Endodermal cell (in vitro differentiated cells): ENCODE data around the gene ATF7IP2. TPM values are rescaled to one million over a fixed set of nuclear protein-coding genes. Genes with fewer than 3 reads are reported as not detected.

Experiments
- DNase-seq: peaks from one replicate; pipeline ENCODE4 v3.0.0-alpha.2; 2017
- H3K27ac ChIP-seq: 2 replicates; pipeline ENCODE4 v1.5.1; 2013; ENCODE audit warnings: mild to moderate bottlenecking, low read depth, low read length, moderate library complexity
- H3K27me3 ChIP-seq: 2 replicates; pipeline ENCODE4 v1.6.1; 2013; ENCODE audit warnings: mild to moderate bottlenecking, low read length, moderate library complexity; ENCODE audit not compliant: insufficient read depth, control insufficient read depth, poor library complexity, severe bottlenecking
- H3K36me3 ChIP-seq: 2 replicates; pipeline ENCODE4 v1.7.0; 2013; ENCODE audit warnings: mild to moderate bottlenecking, low read length, moderate library complexity; ENCODE audit not compliant: control insufficient read depth, insufficient read depth
- H3K4me1 ChIP-seq: one replicate; pipeline ENCODE4 v1.7.0; 2013; ENCODE audit warnings: low read length; ENCODE audit not compliant: control insufficient read depth, insufficient read depth
- H3K4me3 ChIP-seq: 2 replicates; pipeline ENCODE4 v1.5.1; 2013; ENCODE audit warnings: mild to moderate bottlenecking, low read length, moderate library complexity
- H3K9ac ChIP-seq: 2 replicates; pipeline ENCODE4 v1.6.1; 2013; ENCODE audit warnings: mild to moderate bottlenecking, low read length, moderate library complexity; ENCODE audit not compliant: poor library complexity, severe bottlenecking; ENCODE audit errors: extremely low read depth
- H3K9me3 ChIP-seq: 2 replicates; pipeline ENCODE4 v1.6.1; 2013; ENCODE audit warnings: mild to moderate bottlenecking, low read length, moderate library complexity; ENCODE audit not compliant: control insufficient read depth
- H3K27ac Mint-ChIP-seq: 2 replicates; pipeline ENCODE4 v1.8.0; 2020; ENCODE audit warnings: mixed read lengths
- H3K27me3 Mint-ChIP-seq: 2 replicates; pipeline ENCODE4 v1.8.0; 2021; ENCODE audit warnings: mild to moderate bottlenecking, mixed read lengths; ENCODE audit not compliant: insufficient read depth
- H3K36me3 Mint-ChIP-seq: 2 replicates; pipeline ENCODE4 v1.8.0; 2020; ENCODE audit warnings: low read depth, mixed read lengths
- H3K4me1 Mint-ChIP-seq: 2 replicates; pipeline ENCODE4 v1.8.0; 2020; ENCODE audit warnings: mixed read lengths
- H3K4me3 Mint-ChIP-seq: 2 replicates; pipeline ENCODE4 v1.8.0; 2020; ENCODE audit warnings: mild to moderate bottlenecking, moderate library complexity, mixed read lengths
- H3K9me3 Mint-ChIP-seq: 2 replicates; pipeline ENCODE4 v1.8.0; 2020; ENCODE audit warnings: mild to moderate bottlenecking, mixed read lengths
- CTCF ChIP-seq: fragments of 200-600 bp; sonication (generic); conservative IDR thresholded peaks from 2 replicates; pipeline ENCODE4 v1.5.0; 2021; ENCODE audit warnings: antibody characterized with exemption, mild to moderate bottlenecking
- WGBS, 2 experiments: methylation state at CpG; one replicate each; pipeline versions ENCODE4 v1.1.5 to v1.1.7; 2013; ENCODE audit warnings: missing lambda C conversion rate in 2 of 2, mixed read lengths in 1 of 2; ENCODE audit not compliant: insufficient coverage in 1 of 2, insufficient read length in 1 of 2; 5-methylcytosine and 5-hydroxymethylcytosine counted together
- total RNA-seq, 2 donors: library from RNA; stranded (reverse); fragmentation: NEBNext Ultra II Directional in 1 of 2; extraction: Animal tissue kit (Norgen Biotek cat#: 25700) in 1 of 2; gene quantifications; 2 replicates in 1 of 2; 3 replicates in 1 of 2; pipeline ENCODE4 v1.2.1, GENCODE V29; 2021

The ATF7IP2 gene
- total RNA-seq, 2 donors from 2014 or later, result 20.5 to 22.8 TPM

- Histone ChIP-seq H3K4me1 (no peaks in the 10 kb centered on the region), H3K4me3 (no peak overlapping the region), H3K27ac (no peak overlapping the region), H3K36me3 (peaks cover 13% of the 10 kb centered on the region), H3K9me3 (peaks cover 31% of the 10 kb centered on the region), H3K9ac (no peak overlapping the region), H3K27me3 (no peaks in the 10 kb centered on the region)
- 94 to 95% methylated on average over 11 to 12 of the region's 12 CpGs for WGBS, 2 experiments
- H3K4me3 Mint-ChIP-seq, result no peak overlapping the region
- H3K36me3 Mint-ChIP-seq, result peaks cover 22% of the 10 kb centered on the region
- DNase-seq, result no peak
- H3K27me3 Mint-ChIP-seq, result no peaks in the 10 kb centered on the region
- TF ChIP-seq CTCF, result no peak
- H3K27ac Mint-ChIP-seq, result no peak overlapping the region
- peaks cover 13% of the 10 kb centered on the region for H3K4me1 Mint-ChIP-seq
- peaks cover 26% of the 10 kb centered on the region for H3K9me3 Mint-ChIP-seq
Observed at GRCh38 chr16:10485698-10486382, 100.0 kb downstream of the ATF7IP2 start.

GRCh38 chr16:10490141-10490540, 104.3 kb downstream of the ATF7IP2 start:
- peaks cover 13% of the 10 kb centered on the region for H3K4me1 Mint-ChIP-seq

GRCh38 chr16:10493276-10493675, 107.4 kb downstream of the ATF7IP2 start:
- TF ChIP-seq CTCF, result no peak
- Mint-ChIP-seq H3K4me3 (no peak overlapping the region), H3K27me3 (no peaks in the 10 kb centered on the region), H3K4me1 (peaks cover 13% of the 10 kb centered on the region), H3K36me3 (no peaks in the 10 kb centered on the region), H3K9me3 (peaks cover 21% of the 10 kb centered on the region), H3K27ac (no peak overlapping the region)
- no peaks in the 10 kb centered on the region for H3K9me3 ChIP-seq
- no peak overlapping the region for H3K4me3 ChIP-seq
- 84 to 92% methylated on average over 5 to 8 of the region's 8 CpGs for WGBS, 2 experiments
- H3K27me3 ChIP-seq, result no peaks in the 10 kb centered on the region
- H3K4me1 ChIP-seq, result no peaks in the 10 kb centered on the region
- H3K36me3 ChIP-seq, result no peaks in the 10 kb centered on the region
- DNase-seq, result no peak
- no peak overlapping the region for H3K9ac ChIP-seq
- no peak overlapping the region for H3K27ac ChIP-seq

More at GRCh38 chr16:10490141-10490540, 104.3 kb downstream of the ATF7IP2 start:
- no peak overlapping the region for H3K4me3 Mint-ChIP-seq
- 86 to 100% methylated on average over 1 of the region's 1 CpG for WGBS, 2 experiments
- peaks cover 35% of the 10 kb centered on the region for H3K9me3 Mint-ChIP-seq
- Histone ChIP-seq H3K36me3 (no peaks in the 10 kb centered on the region), H3K27me3 (no peaks in the 10 kb centered on the region), H3K9ac (no peak overlapping the region), H3K27ac (no peak overlapping the region), H3K9me3 (peaks cover 24% of the 10 kb centered on the region), H3K4me3 (no peak overlapping the region), H3K4me1 (no peaks in the 10 kb centered on the region)
- H3K36me3 Mint-ChIP-seq, result peaks cover 4% of the 10 kb centered on the region
- TF ChIP-seq CTCF, result no peak
- H3K27ac Mint-ChIP-seq, result no peak overlapping the region
- H3K27me3 Mint-ChIP-seq, result no peaks in the 10 kb centered on the region
- DNase-seq, result no peak
